ENCODE results near the gene IFI6.

- no peak for TF ChIP-seq CTCF (IDR thresholded peaks at IDR 0.05; ENCODE audit: low read length)
- TF ChIP-seq EZH2 (IDR thresholded peaks at IDR 0.05; ENCODE audit: borderline replicate concordance, low read length) = no peak
Measured at GRCh38 chr1:27672750-27673112, 739 bp upstream of the IFI6 start.
